HepG2 (cell line): Measurements from ENCODE around the gene GLB1L.

Source experiments
- ATF7 ChIP-seq, 2 experiments: fragments of 450-650 bp in 1 of 2; sonication (generic) in 1 of 2; formaldehyde crosslinking in 1 of 2; IDR thresholded peaks; 2 replicates each; pipeline versions ENCODE4 v1.4.0 to v1.6.1; 2016 to 2020; ENCODE audit warnings: antibody characterized with exemption in 1 of 2, mild to moderate bottlenecking in 1 of 2, missing genetic modification reagents in 1 of 2
- TCF7L2 ChIP-seq: IDR thresholded peaks from 2 replicates; pipeline ENCODE4 v1.6.1; 2011; ENCODE audit warnings: mild to moderate bottlenecking, low read depth, low read length, moderate library complexity
- ZBTB20 ChIP-seq: sonication (generic); formaldehyde crosslinking; IDR thresholded peaks from 2 replicates; pipeline ENCODE4 v1.8.1; 2023; ENCODE audit warnings: missing genetic modification reagents, low read depth, mild to moderate bottlenecking, borderline replicate concordance
- ZNF383 ChIP-seq: sonication (generic); formaldehyde crosslinking; IDR thresholded peaks from 2 replicates; pipeline ENCODE4 v1.4.0; 2020; ENCODE audit warnings: missing genetic modification reagents, mild to moderate bottlenecking, borderline replicate concordance
- TF ChIP-seq, protein P1 (sequence below): sonication (generic); formaldehyde crosslinking; IDR thresholded peaks from 2 replicates; pipeline ENCODE4 v1.5.0; 2020; ENCODE audit warnings: mild to moderate bottlenecking, missing genetic modification reagents, moderate library complexity
- TF ChIP-seq, protein P2 (sequence below): sonication (generic); formaldehyde crosslinking; IDR thresholded peaks from 2 replicates; pipeline ENCODE4 v1.5.0; 2020; ENCODE audit warnings: missing genetic modification reagents, mild to moderate bottlenecking, borderline replicate concordance

DNA sequence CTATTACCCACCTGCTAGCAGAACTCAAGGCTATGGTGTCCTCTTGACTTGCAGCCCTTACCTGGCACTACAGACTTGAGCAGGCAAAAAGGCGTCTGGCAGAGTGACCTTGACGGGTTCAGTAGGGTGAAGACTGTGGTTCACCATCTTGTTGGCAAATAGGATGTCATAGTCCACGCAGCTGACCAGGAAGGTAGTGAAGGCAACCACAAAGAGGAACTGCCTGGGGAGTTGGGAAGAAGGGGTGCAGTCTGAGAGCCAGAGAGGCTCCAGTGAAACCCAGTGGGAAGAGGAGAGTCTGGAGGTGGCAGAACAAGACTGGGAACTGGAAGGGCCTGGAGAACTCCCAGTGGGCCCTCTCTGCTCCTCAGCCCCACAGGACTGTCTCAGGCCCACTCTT, 19.9 kb downstream of the GLB1L start:
- TF ChIP-seq ZBTB20 (CRISPR knock-in tag) (no peak), ATF7 (IDR thresholded peaks at IDR 0.05) (no peak), ATF7 (CRISPR knock-in tag; IDR thresholded peaks at IDR 0.05) (no peak), ZNF383 (CRISPR knock-in tag) (no peak), TCF7L2 (no peak)
- TF ChIP-seq, protein P1, sequence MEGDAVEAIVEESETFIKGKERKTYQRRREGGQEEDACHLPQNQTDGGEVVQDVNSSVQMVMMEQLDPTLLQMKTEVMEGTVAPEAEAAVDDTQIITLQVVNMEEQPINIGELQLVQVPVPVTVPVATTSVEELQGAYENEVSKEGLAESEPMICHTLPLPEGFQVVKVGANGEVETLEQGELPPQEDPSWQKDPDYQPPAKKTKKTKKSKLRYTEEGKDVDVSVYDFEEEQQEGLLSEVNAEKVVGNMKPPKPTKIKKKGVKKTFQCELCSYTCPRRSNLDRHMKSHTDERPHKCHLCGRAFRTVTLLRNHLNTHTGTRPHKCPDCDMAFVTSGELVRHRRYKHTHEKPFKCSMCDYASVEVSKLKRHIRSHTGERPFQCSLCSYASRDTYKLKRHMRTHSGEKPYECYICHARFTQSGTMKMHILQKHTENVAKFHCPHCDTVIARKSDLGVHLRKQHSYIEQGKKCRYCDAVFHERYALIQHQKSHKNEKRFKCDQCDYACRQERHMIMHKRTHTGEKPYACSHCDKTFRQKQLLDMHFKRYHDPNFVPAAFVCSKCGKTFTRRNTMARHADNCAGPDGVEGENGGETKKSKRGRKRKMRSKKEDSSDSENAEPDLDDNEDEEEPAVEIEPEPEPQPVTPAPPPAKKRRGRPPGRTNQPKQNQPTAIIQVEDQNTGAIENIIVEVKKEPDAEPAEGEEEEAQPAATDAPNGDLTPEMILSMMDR (CRISPR knock-in tag) = no peak
- TF ChIP-seq, protein P2, sequence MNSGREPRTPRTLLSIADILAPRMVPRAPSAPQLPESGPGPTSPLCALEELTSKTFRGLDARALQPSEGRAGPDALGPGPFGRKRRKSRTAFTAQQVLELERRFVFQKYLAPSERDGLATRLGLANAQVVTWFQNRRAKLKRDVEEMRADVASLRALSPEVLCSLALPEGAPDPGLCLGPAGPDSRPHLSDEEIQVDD (CRISPR knock-in tag) = no peak
